Mesendoderm (in vitro differentiated cells): ENCODE results near the gene ALDH7A1.

Experiments used
- DNase-seq: peaks from one replicate; pipeline ENCODE4 v3.0.0; 2013
- H2AK5ac ChIP-seq: 2 replicates; pipeline ENCODE4 v1.6.1; 2013; ENCODE audit warnings: low read length, inconsistent platforms
- H2BK120ac ChIP-seq: 2 replicates; pipeline ENCODE4 v1.6.1; 2013; ENCODE audit warnings: low read depth, mild to moderate bottlenecking, low read length, moderate library complexity, mixed read lengths
- H2BK15ac ChIP-seq: replicated peaks from 2 replicates; pipeline ENCODE4 v1.6.1; 2013; ENCODE audit warnings: low read depth, mild to moderate bottlenecking, moderate library complexity
- H2BK5ac ChIP-seq: 2 replicates; pipeline ENCODE4 v1.6.1; 2013; ENCODE audit warnings: low read length, inconsistent platforms
- H3K18ac ChIP-seq: 2 replicates; pipeline ENCODE4 v1.6.1; 2013; ENCODE audit warnings: mild to moderate bottlenecking, low read length, mixed read lengths
- H3K23ac ChIP-seq: one replicate; pipeline ENCODE4 v1.6.1; 2013; ENCODE audit warnings: low read length
- H3K27ac ChIP-seq: 2 replicates; pipeline ENCODE4 v1.5.1; 2013; ENCODE audit warnings: low read depth, mild to moderate bottlenecking, inconsistent platforms, low read length, moderate library complexity
- H3K27me3 ChIP-seq: 2 replicates; pipeline ENCODE4 v1.6.1; 2013; ENCODE audit warnings: low read length, control low read depth, mild to moderate bottlenecking, inconsistent platforms; ENCODE audit not compliant: insufficient read depth, poor library complexity
- H3K36me3 ChIP-seq: 2 replicates; pipeline ENCODE4 v1.6.1; 2013; ENCODE audit warnings: low read length, inconsistent platforms; ENCODE audit not compliant: control insufficient read depth, insufficient read depth
- H3K4ac ChIP-seq: one replicate; pipeline ENCODE4 v1.6.1; 2013; ENCODE audit warnings: low read depth, mild to moderate bottlenecking, low read length, moderate library complexity
- H3K4me1 ChIP-seq: 2 replicates; pipeline ENCODE4 v1.6.1; 2013; ENCODE audit warnings: low read depth, low read length, inconsistent platforms; ENCODE audit not compliant: control insufficient read depth
- H3K4me2 ChIP-seq: 2 replicates; pipeline ENCODE4 v1.6.1; 2013; ENCODE audit warnings: low read length
- H3K4me3 ChIP-seq: 2 replicates; pipeline ENCODE4 v1.5.1; 2013; ENCODE audit warnings: mild to moderate bottlenecking, low read length
- H3K56ac ChIP-seq: one replicate; pipeline ENCODE4 v1.6.1; 2013; ENCODE audit warnings: low read length
- H3K79me1 ChIP-seq: 2 replicates; pipeline ENCODE4 v1.6.1; 2013; ENCODE audit warnings: low read length, inconsistent platforms
- H3K79me2 ChIP-seq: 2 replicates; pipeline ENCODE4 v1.6.1; 2013; ENCODE audit warnings: mild to moderate bottlenecking, low read length; ENCODE audit not compliant: control insufficient read depth, insufficient read depth
- H3K9ac ChIP-seq: 2 replicates; pipeline ENCODE4 v1.6.1; 2013; ENCODE audit warnings: low read length, inconsistent platforms
- H4K5ac ChIP-seq: one replicate; pipeline ENCODE4 v1.6.1; 2013; ENCODE audit warnings: low read length
- H4K8ac ChIP-seq: one replicate; pipeline ENCODE4 v1.6.1; 2013; ENCODE audit warnings: low read depth, mild to moderate bottlenecking, control low read depth, low read length, moderate library complexity
- WGBS: extraction: QIAGEN DNeasy Blood & Tissue Kit; methylation state at CpG from one replicate; pipeline ENCODE4 v1.1.7; 2013; ENCODE audit warnings: low lambda C conversion rate, missing lambda C conversion rate; ENCODE audit not compliant: insufficient coverage; ENCODE audit errors: extremely low coverage; 5-methylcytosine and 5-hydroxymethylcytosine counted together

The ALDH7A1 gene

GRCh38 chr5:126591549-126591948 lies 3.5 kb downstream of the ALDH7A1 start:
- H2BK120ac ChIP-seq = no peak overlapping the region
- H3K4me1 ChIP-seq = no peaks in the 10 kb centered on the region
- H3K27ac ChIP-seq = no peak overlapping the region
- H3K9ac ChIP-seq = no peak overlapping the region
- no peak overlapping the region for H3K4ac ChIP-seq
- H3K79me1 ChIP-seq = no peaks in the 10 kb centered on the region
- peaks cover 7% of the 10 kb centered on the region for H3K79me2 ChIP-seq
- H2AK5ac ChIP-seq = no peak overlapping the region
- no peak overlapping the region for H3K56ac ChIP-seq
- H3K23ac ChIP-seq = no peak overlapping the region
- no peak overlapping the region for H3K4me2 ChIP-seq
- H3K36me3 ChIP-seq = peaks cover 2% of the 10 kb centered on the region
- H3K18ac ChIP-seq = no peak overlapping the region
- H3K4me3 ChIP-seq = no peak overlapping the region
- no peak overlapping the region for H4K8ac ChIP-seq
- H2BK15ac ChIP-seq = no peak overlapping the region
- H3K27me3 ChIP-seq = no peaks in the 10 kb centered on the region
- H4K5ac ChIP-seq = no peak overlapping the region
- DNase-seq = no peak
- no peak overlapping the region for H2BK5ac ChIP-seq
- no CpG with 5 or more reads among the region's 1 CpG for WGBS

- Histone ChIP-seq H3K9ac (no peak overlapping the region), H3K56ac (no peak overlapping the region), H3K4me1 (no peaks in the 10 kb centered on the region), H3K4ac (no peak overlapping the region), H4K5ac (no peak overlapping the region), H3K18ac (no peak overlapping the region), H2BK120ac (no peak overlapping the region), H3K27ac (no peak overlapping the region), H3K27me3 (no peaks in the 10 kb centered on the region), H2AK5ac (no peak overlapping the region), H3K4me3 (no peak overlapping the region), H3K79me2 (peaks cover 7% of the 10 kb centered on the region), H2BK5ac (no peak overlapping the region), H3K23ac (no peak overlapping the region), H3K79me1 (no peaks in the 10 kb centered on the region), H4K8ac (no peak overlapping the region), H2BK15ac (no peak overlapping the region), H3K4me2 (no peak overlapping the region), H3K36me3 (peaks cover 2% of the 10 kb centered on the region)
- DNase-seq = peak; percentile 40
- no CpG with 5 or more reads among the region's 28 CpGs for whole genome bisulfite sequencing
These were observed 5.3 kb downstream of the ALDH7A1 start for GRCh38 chr5:126589536-126590297.

GRCh38 chr5:126587551-126588390 lies 7.2 kb downstream of the ALDH7A1 start:
- no peak overlapping the region for H3K4me3 ChIP-seq
- DNase-seq = no peak
- no peaks in the 10 kb centered on the region for H3K27me3 ChIP-seq
- H3K36me3 ChIP-seq = peaks cover 2% of the 10 kb centered on the region
- no peaks in the 10 kb centered on the region for H3K79me1 ChIP-seq
- no peak overlapping the region for H3K4ac ChIP-seq
- no peak overlapping the region for H2AK5ac ChIP-seq
- H3K23ac ChIP-seq = no peak overlapping the region
- H2BK120ac ChIP-seq = no peak overlapping the region
- no peak overlapping the region for H4K5ac ChIP-seq
- no peaks in the 10 kb centered on the region for H3K4me1 ChIP-seq
- H3K79me2 ChIP-seq = peaks cover under 1% of the 10 kb centered on the region
- no peak overlapping the region for H3K4me2 ChIP-seq
- no peak overlapping the region for H3K9ac ChIP-seq
- H3K27ac ChIP-seq = no peak overlapping the region
- H2BK5ac ChIP-seq = no peak overlapping the region
- no peak overlapping the region for H2BK15ac ChIP-seq
- H3K18ac ChIP-seq = no peak overlapping the region
- no peak overlapping the region for H3K56ac ChIP-seq
- no CpG with 5 or more reads among the region's 9 CpGs for whole genome bisulfite sequencing
- no peak overlapping the region for H4K8ac ChIP-seq

GRCh38 chr5:126583761-126584160 lies 11.3 kb downstream of the ALDH7A1 start:
- no peak overlapping the region for H3K27ac ChIP-seq
- no peaks in the 10 kb centered on the region for H3K79me1 ChIP-seq
- DNase-seq = no peak
- no CpG with 5 or more reads among the region's 3 CpGs for WGBS
- no peak overlapping the region for H3K18ac ChIP-seq
- H3K56ac ChIP-seq = no peak overlapping the region
- H3K4ac ChIP-seq = no peak overlapping the region
- no peak overlapping the region for H3K4me3 ChIP-seq
- peaks cover 2% of the 10 kb centered on the region for H3K36me3 ChIP-seq
- H3K27me3 ChIP-seq = no peaks in the 10 kb centered on the region
- H3K4me2 ChIP-seq = no peak overlapping the region
- H2BK15ac ChIP-seq = no peak overlapping the region
- no peak overlapping the region for H4K5ac ChIP-seq
- H2AK5ac ChIP-seq = no peak overlapping the region
- H2BK5ac ChIP-seq = no peak overlapping the region
- no peaks in the 10 kb centered on the region for H3K79me2 ChIP-seq
- no peak overlapping the region for H2BK120ac ChIP-seq
- H4K8ac ChIP-seq = no peak overlapping the region
- no peaks in the 10 kb centered on the region for H3K4me1 ChIP-seq
- H3K23ac ChIP-seq = no peak overlapping the region
- no peak overlapping the region for H3K9ac ChIP-seq

DNA sequence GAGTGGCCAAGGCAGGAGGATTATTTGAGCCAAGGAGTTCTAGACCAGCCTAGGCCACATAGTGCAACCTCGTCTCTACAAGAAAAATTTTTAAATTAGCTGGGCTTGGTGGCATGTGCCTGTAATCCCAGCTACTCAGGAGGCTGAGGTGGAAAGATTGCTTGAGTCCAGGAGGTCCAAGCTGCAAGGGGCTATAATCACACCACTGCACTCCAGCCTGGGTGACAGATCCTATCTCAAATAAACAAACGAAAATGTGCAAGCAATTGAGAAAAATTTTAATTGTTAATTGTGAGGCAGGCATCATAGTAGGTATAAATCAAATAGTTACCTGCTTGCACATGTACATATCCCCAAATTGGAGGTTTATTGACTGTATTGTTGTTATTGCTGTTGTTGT lies 15.3 kb downstream of the ALDH7A1 start:
- Histone ChIP-seq H3K4me2 (no peak overlapping the region), H2BK120ac (no peak overlapping the region), H3K79me2 (no peaks in the 10 kb centered on the region), H3K18ac (no peak overlapping the region), H2BK15ac (no peak overlapping the region), H4K5ac (no peak overlapping the region), H3K9ac (no peak overlapping the region), H3K4ac (no peak overlapping the region), H2AK5ac (no peak overlapping the region), H3K4me3 (no peak overlapping the region), H3K27me3 (no peaks in the 10 kb centered on the region), H3K23ac (no peak overlapping the region), H2BK5ac (no peak overlapping the region), H3K4me1 (no peaks in the 10 kb centered on the region), H3K79me1 (no peaks in the 10 kb centered on the region), H3K36me3 (peaks cover 5% of the 10 kb centered on the region), H3K56ac (no peak overlapping the region), H3K27ac (no peak overlapping the region), H4K8ac (no peak overlapping the region)
- no peak for DNase-seq
- WGBS = no CpG with 5 or more reads among the region's 2 CpGs
